GM12878 (cell line): ENCODE results near the gene TTK. TPM values are rescaled to one million over a fixed set of nuclear protein-coding genes. Genes with fewer than 3 reads are reported as not detected.

Source experiments
- ATAC-seq: fragments of 200-7000 bp; cut with Tn5 transposase; 3 replicates; pipeline ENCODE4 v1.9.1; 2020; ENCODE audit warnings: mild to moderate bottlenecking, moderate library complexity
- BruUV-seq: library from RNA; stranded (reverse); fragments of 400-500 nt; replicated peaks from 2 replicates; lab custom pipeline; 2021; lab: Mats Ljungman, UMichigan
- CTCF ChIA-PET: fragments of 300-600 bp; sonication (Branson Sonifier 250); formaldehyde crosslinking; extraction: SDS; loops from one replicate; lab custom pipeline; 2021; ENCODE audit warnings: inconsistent platforms; lab: Yijun Ruan, JAX
- POLR2A ChIA-PET: fragments of 350-600 bp; formaldehyde crosslinking; extraction: SDS; loops from one replicate; lab custom pipeline; 2021; ENCODE audit warnings: inconsistent platforms; lab: Charles Lee
- RAD21 ChIA-PET: fragments of 300-600 bp; sonication (Branson Sonifier 250); formaldehyde crosslinking; loops from one replicate; lab custom pipeline; 2023; ENCODE audit warnings: antibody characterized with exemption; ENCODE audit not compliant: unreplicated experiment; lab: Charles Lee
- SMC1A ChIA-PET: fragments of 300-600 bp; sonication (Branson Sonifier 250); formaldehyde crosslinking; loops from one replicate; lab custom pipeline; 2023; ENCODE audit not compliant: unreplicated experiment, uncharacterized antibody; lab: Charles Lee
- DNase-seq: peaks from one replicate; pipeline ENCODE4 v3.0.0-alpha.2; 2011; ENCODE audit warnings: low read depth, low spot score
- FAIRE-seq: peaks from 3 replicates; lab custom pipeline; 2011; peaks lifted over from hg19 to GRCh38; lab: Jason Lieb, UNC
- H2AFZ ChIP-seq: 2 replicates; pipeline ENCODE4 v1.6.0; 2011; ENCODE audit warnings: low read depth, low read length, control low read depth; ENCODE audit not compliant: control insufficient read depth
- H3K27ac ChIP-seq: 2 replicates; pipeline ENCODE4 v1.5.1; 2011; ENCODE audit warnings: control low read depth; ENCODE audit not compliant: control insufficient read depth, insufficient read depth
- H3K27me3 ChIP-seq, 2 experiments: replicated peaks in 1 of 2; 2 replicates each; pipeline versions ENCODE4 v1.6.0 to v1.6.1; 2011; ENCODE audit warnings: low read length in 1 of 2; ENCODE audit not compliant: control insufficient read depth in 2 of 2, insufficient read depth in 2 of 2
- H3K36me3 ChIP-seq, 2 experiments: 2 replicates each; pipeline ENCODE4 v1.5.1; 2011; ENCODE audit warnings: low read length in 1 of 2; ENCODE audit not compliant: control insufficient read depth in 2 of 2, insufficient read depth in 2 of 2
- H3K4me1 ChIP-seq: 2 replicates; pipeline ENCODE4 v1.6.1; 2011; ENCODE audit warnings: mild to moderate bottlenecking, low read length, moderate library complexity, mixed read lengths; ENCODE audit not compliant: control insufficient read depth, insufficient read depth
- H3K4me2 ChIP-seq: 2 replicates; pipeline ENCODE4 v1.6.0; 2011; ENCODE audit warnings: control low read depth; ENCODE audit not compliant: control insufficient read depth, insufficient read depth
- H3K4me3 ChIP-seq: fragments of 200-600 bp; sonication (generic); 2 replicates; pipeline ENCODE4 v1.5.1; 2016
- H3K79me2 ChIP-seq: 2 replicates; pipeline ENCODE4 v1.6.0; 2011; ENCODE audit warnings: low read length; ENCODE audit not compliant: control insufficient read depth, insufficient read depth
- H3K9ac ChIP-seq: 2 replicates; pipeline ENCODE4 v1.8.0; 2011; ENCODE audit warnings: low read length, control low read depth, mixed read lengths; ENCODE audit not compliant: control insufficient read depth, insufficient read depth
- H3K9me3 ChIP-seq: replicated peaks from 3 replicates; pipeline ENCODE4 v1.5.1; 2011; ENCODE audit warnings: mild to moderate bottlenecking, low read length; ENCODE audit not compliant: control insufficient read depth, insufficient read depth
- H4K20me1 ChIP-seq: 2 replicates; pipeline ENCODE4 v1.6.0; 2011; ENCODE audit not compliant: control insufficient read depth, insufficient read depth
- ASH2L ChIP-seq: fragments of 300-600, 200-600 bp; sonication (generic); IDR thresholded peaks from 2 replicates; pipeline ENCODE4 v1.6.1; 2017; ENCODE audit warnings: low read depth, mild to moderate bottlenecking, borderline replicate concordance
- ATF7 ChIP-seq: fragments of 450-650 bp; IDR thresholded peaks from 2 replicates; pipeline ENCODE4 v1.6.1; 2016; ENCODE audit warnings: low read depth, mild to moderate bottlenecking
- CREB1 ChIP-seq: IDR thresholded peaks from 2 replicates; pipeline ENCODE4 v1.6.1; 2012; ENCODE audit warnings: low read depth, mild to moderate bottlenecking, inconsistent platforms
- E4F1 ChIP-seq: fragments of 450-650 bp; IDR thresholded peaks from 2 replicates; pipeline ENCODE4 v1.6.1; 2018; ENCODE audit warnings: borderline replicate concordance, mild to moderate bottlenecking; ENCODE audit not compliant: partially characterized antibody
- EED ChIP-seq: sonication (generic); IDR thresholded peaks from 2 replicates; pipeline ENCODE4 v1.6.1; 2016; ENCODE audit warnings: antibody characterized with exemption, low read depth
- EZH2 ChIP-seq: IDR thresholded peaks from 2 replicates; pipeline ENCODE4 v1.6.1; 2012; ENCODE audit warnings: low read depth, mild to moderate bottlenecking, control low read depth, inconsistent platforms, low read length, borderline replicate concordance; ENCODE audit not compliant: control insufficient read depth
- FOXM1 ChIP-seq: IDR thresholded peaks from 2 replicates; pipeline ENCODE4 v1.6.1; 2012; ENCODE audit warnings: low read depth, mild to moderate bottlenecking, inconsistent platforms, low read length, moderate library complexity
- HDAC2 ChIP-seq: fragments of 200-600 bp; sonication (generic); IDR thresholded peaks from 2 replicates; pipeline ENCODE4 v1.6.1; 2017
- KDM1A ChIP-seq: fragments of 200-600 bp; sonication (generic); IDR thresholded peaks from 2 replicates; pipeline ENCODE4 v1.6.1; 2016; ENCODE audit warnings: borderline replicate concordance
- NBN ChIP-seq: fragments of 450-650 bp; IDR thresholded peaks from 2 replicates; pipeline ENCODE4 v1.6.1; 2016
- NFYB ChIP-seq: IDR thresholded peaks from 2 replicates; pipeline ENCODE4 v1.6.1; 2011; ENCODE audit warnings: low read depth, mild to moderate bottlenecking, low read length, improper control_type of control experiment, moderate library complexity; ENCODE audit not compliant: insufficient read depth
- POLR2AphosphoS2 ChIP-seq: IDR thresholded peaks from 2 replicates; pipeline ENCODE4 v1.6.1; 2011; ENCODE audit warnings: low read depth, mild to moderate bottlenecking, low read length, improper control_type of control experiment, moderate library complexity
- RELA ChIP-seq: fragments of 450-650 bp; IDR thresholded peaks from 2 replicates; pipeline ENCODE4 v1.8.0; 2014; ENCODE audit warnings: borderline replicate concordance; ENCODE audit not compliant: partially characterized antibody
- SP1 ChIP-seq: IDR thresholded peaks from one replicate; pipeline ENCODE4 v1.6.1; 2011; ENCODE audit warnings: low read depth, low read length
- SRF ChIP-seq, 2 experiments: IDR thresholded peaks; 2 replicates each; pipeline ENCODE4 v1.6.1; 2011; ENCODE audit warnings: low read depth in 2 of 2, low read length in 2 of 2, mild to moderate bottlenecking in 1 of 2, moderate library complexity in 1 of 2
- SUPT20H ChIP-seq: IDR thresholded peaks from 2 replicates; pipeline ENCODE4 v1.6.1; 2011; ENCODE audit warnings: low read depth, mild to moderate bottlenecking, low read length, moderate library complexity, borderline replicate concordance; ENCODE audit not compliant: control insufficient read depth
- WRNIP1 ChIP-seq: IDR thresholded peaks from 2 replicates; pipeline ENCODE4 v1.6.1; 2011; ENCODE audit warnings: low read depth, low read length, improper control_type of control experiment, borderline replicate concordance
- ZNF24 ChIP-seq: fragments of 450-650 bp; IDR thresholded peaks from 2 replicates; pipeline ENCODE4 v1.6.1; 2017; ENCODE audit warnings: antibody characterized with exemption, mild to moderate bottlenecking
- ZNF274 ChIP-seq: IDR thresholded peaks from one replicate; pipeline ENCODE4 v1.8.0; 2011; ENCODE audit not compliant: insufficient read length, insufficient read depth
- WGBS: methylation state at CpG from one replicate; pipeline ENCODE4 v1.1.6; 2016; ENCODE audit warnings: low lambda C conversion rate; ENCODE audit not compliant: insufficient replicate concordance, insufficient coverage; ENCODE audit errors: missing lambda C conversion rate; 5-methylcytosine and 5-hydroxymethylcytosine counted together
- in situ Hi-C: fragments of 300-500 bp; cut with MboI; formaldehyde crosslinking; loops from 9 replicates; pipeline ENCODE4 v1.14.3; 2018; ENCODE audit warnings: mixed read lengths
- intact Hi-C: fragments of 100-400 bp; cut with micrococcal nuclease; formaldehyde crosslinking; loops from one replicate; pipeline ENCODE4 v1.14.2; 2022; ENCODE audit not compliant: unreplicated experiment
- polyA plus RNA-seq, 11 experiments: library from polyadenylated mRNA; depleted of rRNA in 4 of 11; unstranded in 6 of 11; stranded (reverse) in 5 of 11; fragments of >200 nt; fragmentation: Nextera tagmentation in 4 of 11; fragmentation: Illumina TruSeq in 1 of 11; extraction: Ambion mirVana in 4 of 11; extraction: Trizol in 1 of 11; gene quantifications; 1 replicate in 1 of 11; 2 replicates in 10 of 11; pipeline versions ENCODE4 v1.2.1 to v1.2.3, GENCODE V29; 2011 to 2016; ENCODE audit warnings: inconsistent platforms in 2 of 11, missing spikeins in 2 of 11, low read depth in 1 of 11
- total RNA-seq, 4 experiments: library from RNA; depleted of rRNA in 3 of 4; stranded (reverse); fragments of >200 nt in 3 of 4; fragmentation: Illumina TruSeq in 1 of 4; extraction: Trizol in 1 of 4; gene quantifications; 2 replicates each; pipeline versions ENCODE4 v1.2.1 to v1.2.3, GENCODE V29; 2013 to 2021
- TF ChIP-seq, protein P1 (sequence below): fragments of 450-650 bp; formaldehyde crosslinking; IDR thresholded peaks from 2 replicates; pipeline ENCODE4 v1.5.0; 2022; ENCODE audit warnings: mild to moderate bottlenecking, missing genetic modification characterization

TTK gene
- total and polyA plus RNA-seq, 10 of the 15 experiments (the other 5 are each of a cell fraction or from before 2014, with no cell fraction given) = 23.8 to 52.4 (median 36.0) TPM

DNA sequence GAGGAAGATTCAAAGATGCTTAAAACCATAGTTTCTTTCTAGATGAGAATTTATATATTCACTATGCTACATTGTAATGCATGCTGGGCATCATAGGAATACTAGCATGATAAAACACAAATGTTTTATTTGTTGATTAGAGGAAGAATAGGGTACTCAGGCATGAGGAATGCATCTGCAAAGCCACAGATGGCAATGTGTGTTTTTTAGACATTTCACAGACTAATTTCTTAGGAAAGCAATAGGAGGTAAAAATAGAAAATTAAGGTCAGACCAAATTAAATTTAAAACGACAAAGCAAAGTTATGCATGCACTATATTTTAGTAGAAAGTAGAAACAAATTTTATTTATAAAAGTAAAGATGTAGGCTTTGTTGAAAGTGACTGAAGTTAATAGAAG, 2.1 kb downstream of the TTK start (continued):
- no peak for TF ChIP-seq RELA
- no peak for TF ChIP-seq SUPT20H
- no peak for TF ChIP-seq HDAC2

DNA sequence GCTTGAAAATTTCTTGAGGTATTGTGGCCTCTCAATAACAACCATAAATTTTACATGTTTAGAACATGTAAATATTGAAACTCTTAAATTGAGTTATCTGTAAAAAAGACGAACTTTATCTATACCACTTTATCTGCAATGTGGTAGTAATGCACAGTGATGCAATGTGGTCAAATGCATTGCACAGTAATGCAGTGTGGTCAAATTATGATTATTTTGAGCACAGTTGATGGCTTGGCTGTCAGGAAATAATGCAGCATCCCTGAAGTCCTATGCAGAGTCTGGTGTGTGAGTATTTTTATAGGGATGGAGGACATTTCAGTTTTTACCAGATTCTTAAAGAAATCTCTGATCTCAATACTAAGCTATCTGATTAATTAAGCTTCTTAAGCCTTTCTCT, 5.1 kb downstream of the TTK start:
- Histone ChIP-seq H2AFZ (no peak overlapping the region), H3K4me1 (no peaks in the 10 kb centered on the region), H3K4me2 (no peak overlapping the region), H4K20me1 (no peaks in the 10 kb centered on the region), H3K36me3 (peaks cover 0 to 4% of the 10 kb centered on the region in 2 experiments; a peak in 1 of 4 replicates), H3K9ac (no peak overlapping the region), H3K27me3 (no peaks in the 10 kb centered on the region), H3K27ac (no peak overlapping the region), H3K9me3 (no peaks in the 10 kb centered on the region), H3K4me3 (no peak overlapping the region), H3K79me2 (peaks cover 28% of the 10 kb centered on the region)
- ChIA-PET RAD21 (interaction anchor here (0.9 to 1.3 kb wide), 4 partner anchors 11 to 139 kb away, joined by 3 to 4 read pairs (median 3); no protein-coding TSS in a partner anchor), CTCF (interaction anchor here (0.7 to 1.8 kb wide), 3 partner anchors 10 to 140 kb away, joined by 3 to 10 read pairs (median 4); no protein-coding TSS in a partner anchor), SMC1A (interaction anchor here (0.8 kb wide), 1 partner anchor 89 kb away, joined by 3 read pairs; no protein-coding TSS in a partner anchor), POLR2A (no interaction called here)
- WGBS = 100% methylated on average over 1 of the region's 1 CpG
- in situ Hi-C loops (no loop called here), intact Hi-C loops (no loop called here)
- no peak for FAIRE-seq
- ATAC-seq = no peak
- no TSS peak for BruUV-seq
- DNase-seq = no peak
- no peak for TF ChIP-seq KDM1A
- no peak for TF ChIP-seq ZNF274
- TF ChIP-seq E4F1 = no peak
- no peak for TF ChIP-seq ASH2L
- no peak for TF ChIP-seq SRF (IDR thresholded peaks at IDR 0.05; ENCODE audit: low read depth in 2 of 2, low read length in 2 of 2)
- no peak for TF ChIP-seq EZH2
- no peak for TF ChIP-seq NBN
- TF ChIP-seq CREB1 = no peak
- no peak for TF ChIP-seq SP1
- TF ChIP-seq POLR2AphosphoS2 = no peak
- TF ChIP-seq ATF7 = no peak
- no peak for TF ChIP-seq WRNIP1
- TF ChIP-seq FOXM1 = no peak
- TF ChIP-seq ZNF24 = no peak
- TF ChIP-seq, protein P1, sequence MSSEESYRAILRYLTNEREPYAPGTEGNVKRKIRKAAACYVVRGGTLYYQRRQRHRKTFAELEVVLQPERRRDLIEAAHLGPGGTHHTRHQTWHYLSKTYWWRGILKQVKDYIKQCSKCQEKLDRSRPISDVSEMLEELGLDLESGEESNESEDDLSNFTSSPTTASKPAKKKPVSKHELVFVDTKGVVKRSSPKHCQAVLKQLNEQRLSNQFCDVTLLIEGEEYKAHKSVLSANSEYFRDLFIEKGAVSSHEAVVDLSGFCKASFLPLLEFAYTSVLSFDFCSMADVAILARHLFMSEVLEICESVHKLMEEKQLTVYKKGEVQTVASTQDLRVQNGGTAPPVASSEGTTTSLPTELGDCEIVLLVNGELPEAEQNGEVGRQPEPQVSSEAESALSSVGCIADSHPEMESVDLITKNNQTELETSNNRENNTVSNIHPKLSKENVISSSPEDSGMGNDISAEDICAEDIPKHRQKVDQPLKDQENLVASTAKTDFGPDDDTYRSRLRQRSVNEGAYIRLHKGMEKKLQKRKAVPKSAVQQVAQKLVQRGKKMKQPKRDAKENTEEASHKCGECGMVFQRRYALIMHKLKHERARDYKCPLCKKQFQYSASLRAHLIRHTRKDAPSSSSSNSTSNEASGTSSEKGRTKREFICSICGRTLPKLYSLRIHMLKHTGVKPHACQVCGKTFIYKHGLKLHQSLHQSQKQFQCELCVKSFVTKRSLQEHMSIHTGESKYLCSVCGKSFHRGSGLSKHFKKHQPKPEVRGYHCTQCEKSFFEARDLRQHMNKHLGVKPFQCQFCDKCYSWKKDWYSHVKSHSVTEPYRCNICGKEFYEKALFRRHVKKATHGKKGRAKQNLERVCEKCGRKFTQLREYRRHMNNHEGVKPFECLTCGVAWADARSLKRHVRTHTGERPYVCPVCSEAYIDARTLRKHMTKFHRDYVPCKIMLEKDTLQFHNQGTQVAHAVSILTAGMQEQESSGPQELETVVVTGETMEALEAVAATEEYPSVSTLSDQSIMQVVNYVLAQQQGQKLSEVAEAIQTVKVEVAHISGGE (CRISPR knock-in tag) = no peak
- TF ChIP-seq EED = no peak
- TF ChIP-seq NFYB = no peak
